MV-4-11 (cell line): ENCODE results near the gene OR6K2.

Experiments used
- DNase-seq: peaks from one replicate; lab custom pipeline; 2025; lab: John Stamatoyannopoulos, UW

The OR6K2 gene

GRCh38 chr1:158685085-158685484 lies 15.4 kb downstream of the OR6K2 start:
- no peak for DNase-seq

- peak; percentile 19 for DNase-seq
Observed at GRCh38 chr1:158681606-158682005, 18.8 kb downstream of the OR6K2 start.

GRCh38 chr1:158679289-158679688 lies 21.2 kb downstream of the OR6K2 start:
- no peak for DNase-seq

- no peak for DNase-seq
Observed at GRCh38 chr1:158675563-158676323, 24.7 kb downstream of the OR6K2 start.

GRCh38 chr1:158674302-158674701 lies 26.1 kb downstream of the OR6K2 start:
- no peak for DNase-seq

- no peak for DNase-seq
Observed at GRCh38 chr1:158666037-158666436, 34.4 kb downstream of the OR6K2 start.

GRCh38 chr1:158654571-158654970 lies 45.9 kb downstream of the OR6K2 start:
- DNase-seq: peak; percentile 7

GRCh38 chr1:158654086-158654485 lies 46.4 kb downstream of the OR6K2 start:
- peak; percentile 3 for DNase-seq

- DNase-seq: no peak
Observed at GRCh38 chr1:158652721-158653334, 47.6 kb downstream of the OR6K2 start.
